HepG2 (cell line): Measurements from ENCODE around the gene WBP1. TPM values are rescaled to one million over a fixed set of nuclear protein-coding genes. Genes with fewer than 3 reads are reported as not detected.

ENCODE experiments used
- ATAC-seq: fragments of 200-7000 bp; cut with Tn5 transposase; 3 replicates; pipeline ENCODE4 v1.9.1; 2020; ENCODE audit warnings: mild to moderate bottlenecking, moderate library complexity
- BruUV-seq: library from RNA; stranded (reverse); fragments of 400-500 nt; replicated peaks from 2 replicates; lab custom pipeline; 2021; lab: Mats Ljungman, UMichigan
- CTCF ChIA-PET: fragments of 300-600 bp; formaldehyde crosslinking; extraction: SDS; loops from one replicate; lab custom pipeline; 2021; ENCODE audit warnings: low total read pairs, inconsistent platforms, low intra/inter-chr PET ratio; lab: Yijun Ruan, JAX
- POLR2A ChIA-PET: fragments of 350-600 bp; sonication (Branson Sonifier 250); formaldehyde crosslinking; loops from one replicate; lab custom pipeline; 2020; ENCODE audit warnings: antibody characterized with exemption, inconsistent platforms; lab: Yijun Ruan, JAX
- DNase-seq: peaks from one replicate; pipeline ENCODE4 v3.0.0-alpha.2; 2015; ENCODE audit warnings: low spot score
- FAIRE-seq: peaks from 3 replicates; lab custom pipeline; 2011; peaks lifted over from hg19 to GRCh38; lab: Jason Lieb, UNC
- H2AFZ ChIP-seq: one replicate; pipeline ENCODE4 v1.6.1; 2011; ENCODE audit warnings: low read length, inconsistent platforms
- H3K27ac ChIP-seq: fragments of 300-600 bp; 3 replicates; pipeline ENCODE4 v1.8.0; 2011; ENCODE audit warnings: mixed run types, mild to moderate bottlenecking, mixed read lengths, low read length, inconsistent platforms; ENCODE audit not compliant: insufficient read depth; ENCODE audit errors: extremely low read length
- H3K27me3 ChIP-seq, 2 experiments: fragments of 200-600 bp in 1 of 2; 2 replicates in 1 of 2; 3 replicates in 1 of 2; pipeline versions ENCODE4 v1.6.0 to v1.8.0; 2011; ENCODE audit warnings: low read length in 2 of 2, mild to moderate bottlenecking in 2 of 2, moderate library complexity in 2 of 2, inconsistent platforms in 1 of 2; ENCODE audit not compliant: insufficient read depth in 2 of 2, control insufficient read depth in 1 of 2
- H3K36me3 ChIP-seq, 2 experiments: fragments of 200-600 bp in 1 of 2; replicated peaks in 1 of 2; 2 replicates in 1 of 2; 3 replicates in 1 of 2; pipeline versions ENCODE4 v1.5.1 to v1.8.0; 2011; ENCODE audit warnings: low read length in 2 of 2, inconsistent platforms in 1 of 2; ENCODE audit not compliant: insufficient read depth in 2 of 2, control insufficient read depth in 1 of 2
- H3K4me1 ChIP-seq: 2 replicates; pipeline ENCODE4 v1.5.1; 2012; ENCODE audit warnings: low read length, inconsistent platforms; ENCODE audit not compliant: insufficient read depth
- H3K4me2 ChIP-seq: 2 replicates; pipeline ENCODE4 v1.6.0; 2011; ENCODE audit warnings: low read depth, low read length, inconsistent platforms
- H3K4me3 ChIP-seq, 3 experiments: fragments of 200-600 bp in 1 of 3; sonication (generic), shearing (Covaris generic) in 1 of 3; replicated peaks in 1 of 3; 2 replicates each; pipeline ENCODE4 v1.5.1; 2011 to 2016; ENCODE audit warnings: low read length in 3 of 3, inconsistent platforms in 2 of 3, low read depth in 2 of 3, mild to moderate bottlenecking in 2 of 3, control low read depth in 1 of 3, mixed read lengths in 1 of 3; ENCODE audit not compliant: insufficient read depth in 1 of 3
- H3K79me2 ChIP-seq: one replicate; pipeline ENCODE4 v1.6.1; 2011; ENCODE audit warnings: low read length, inconsistent platforms; ENCODE audit not compliant: insufficient read depth
- H3K9ac ChIP-seq: 2 replicates; pipeline ENCODE4 v1.6.0; 2011; ENCODE audit warnings: mild to moderate bottlenecking, low read depth, low read length, inconsistent platforms; ENCODE audit not compliant: insufficient read depth
- H3K9me3 ChIP-seq: 2 replicates; pipeline ENCODE4 v1.5.1; 2012; ENCODE audit warnings: mild to moderate bottlenecking, low read length
- H4K20me1 ChIP-seq: 2 replicates; pipeline ENCODE4 v1.6.0; 2011; ENCODE audit warnings: inconsistent platforms, mild to moderate bottlenecking, low read length, moderate library complexity; ENCODE audit not compliant: insufficient read depth
- HNRNPL ChIP-seq: fragments of 200-400 bp; formaldehyde crosslinking; IDR thresholded peaks from 2 replicates; pipeline ENCODE4 v1.6.1; 2017; ENCODE audit warnings: mild to moderate bottlenecking, low read depth, low read length
- MBD4 ChIP-seq: IDR thresholded peaks from 2 replicates; pipeline ENCODE4 v1.6.1; 2012; ENCODE audit warnings: low read length, inconsistent platforms, borderline replicate concordance
- REPIN1 ChIP-seq: sonication (generic); formaldehyde crosslinking; IDR thresholded peaks from 2 replicates; pipeline ENCODE4 v1.8.0; 2022; ENCODE audit warnings: missing genetic modification reagents, low read depth, mild to moderate bottlenecking, borderline replicate concordance
- RFXANK ChIP-seq: IDR thresholded peaks from 2 replicates; pipeline ENCODE4 v1.6.1; 2016
- ZNF510 ChIP-seq: sonication (generic); formaldehyde crosslinking; IDR thresholded peaks from 2 replicates; pipeline ENCODE4 v1.4.0; 2020; ENCODE audit warnings: low read depth, mild to moderate bottlenecking, missing genetic modification reagents
- ZNF879 ChIP-seq: sonication (generic); formaldehyde crosslinking; IDR thresholded peaks from 2 replicates; pipeline ENCODE4 v1.8.1; 2023; ENCODE audit warnings: missing genetic modification reagents
- WGBS: methylation state at CpG from one replicate; pipeline ENCODE4 v1.1.6; 2017; ENCODE audit warnings: low lambda C conversion rate; 5-methylcytosine and 5-hydroxymethylcytosine counted together
- in situ Hi-C: cut with HindIII; loops from 2 replicates; pipeline ENCODE4 v1.10.0; 2017; ENCODE audit warnings: low pct_unique_long_range_greater_than_20kb; ENCODE audit not compliant: extremely low pct_ligation_motif_present
- intact Hi-C: fragments of 100-400 bp; cut with micrococcal nuclease; formaldehyde crosslinking; loops from one replicate; pipeline ENCODE4 v1.10.0; 2022; ENCODE audit not compliant: unreplicated experiment
- polyA plus RNA-seq, 8 experiments: library from polyadenylated mRNA; depleted of rRNA in 3 of 8; stranded (reverse) in 7 of 8; unstranded in 1 of 8; fragments of >200 nt; fragmentation: Illumina TruSeq in 4 of 8; extraction: Trizol in 4 of 8; gene quantifications; 2 replicates each; pipeline versions ENCODE4 v1.2.1 to v1.2.3, GENCODE V29; 2011 to 2016; ENCODE audit warnings: low read depth in 4 of 8, missing spikeins in 1 of 8, mixed read lengths in 1 of 8; ENCODE audit not compliant: insufficient read depth in 1 of 8
- total RNA-seq, 5 experiments: library from RNA; depleted of rRNA; stranded (reverse); fragments of >200 nt; fragmentation: Illumina TruSeq; extraction: Trizol; gene quantifications; 2 replicates each; pipeline ENCODE4 v1.2.3, GENCODE V29; 2016; ENCODE audit warnings: low read depth in 1 of 5
- TF ChIP-seq, protein P1 (sequence below): IDR thresholded peaks from 2 replicates; pipeline ENCODE4 v1.6.1; 2018; ENCODE audit warnings: missing genetic modification reagents, mild to moderate bottlenecking, missing compliant biosample characterization
- TF ChIP-seq, protein P2 (sequence below): sonication (generic); formaldehyde crosslinking; IDR thresholded peaks from 2 replicates; pipeline ENCODE4 v1.5.0; 2020; ENCODE audit warnings: mild to moderate bottlenecking, missing genetic modification reagents
- TF ChIP-seq, protein P3 (sequence below): sonication (generic); formaldehyde crosslinking; IDR thresholded peaks from one replicate; pipeline ENCODE4 v1.5.1; 2020; ENCODE audit warnings: mild to moderate bottlenecking, missing genetic modification reagents; ENCODE audit errors: not compliant biosample characterization

The WBP1 gene
- total and polyA plus RNA-seq, 2 of the 13 experiments (the other 11 are each of a cell fraction or from before 2014, with no cell fraction given): 38.8 to 85.7 TPM

- TF ChIP-seq, protein P1, sequence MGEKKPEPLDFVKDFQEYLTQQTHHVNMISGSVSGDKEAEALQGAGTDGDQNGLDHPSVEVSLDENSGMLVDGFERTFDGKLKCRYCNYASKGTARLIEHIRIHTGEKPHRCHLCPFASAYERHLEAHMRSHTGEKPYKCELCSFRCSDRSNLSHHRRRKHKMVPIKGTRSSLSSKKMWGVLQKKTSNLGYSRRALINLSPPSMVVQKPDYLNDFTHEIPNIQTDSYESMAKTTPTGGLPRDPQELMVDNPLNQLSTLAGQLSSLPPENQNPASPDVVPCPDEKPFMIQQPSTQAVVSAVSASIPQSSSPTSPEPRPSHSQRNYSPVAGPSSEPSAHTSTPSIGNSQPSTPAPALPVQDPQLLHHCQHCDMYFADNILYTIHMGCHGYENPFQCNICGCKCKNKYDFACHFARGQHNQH (CRISPR knock-in tag): no peak
- no peak for TF ChIP-seq HNRNPL
- TF ChIP-seq, protein P2, sequence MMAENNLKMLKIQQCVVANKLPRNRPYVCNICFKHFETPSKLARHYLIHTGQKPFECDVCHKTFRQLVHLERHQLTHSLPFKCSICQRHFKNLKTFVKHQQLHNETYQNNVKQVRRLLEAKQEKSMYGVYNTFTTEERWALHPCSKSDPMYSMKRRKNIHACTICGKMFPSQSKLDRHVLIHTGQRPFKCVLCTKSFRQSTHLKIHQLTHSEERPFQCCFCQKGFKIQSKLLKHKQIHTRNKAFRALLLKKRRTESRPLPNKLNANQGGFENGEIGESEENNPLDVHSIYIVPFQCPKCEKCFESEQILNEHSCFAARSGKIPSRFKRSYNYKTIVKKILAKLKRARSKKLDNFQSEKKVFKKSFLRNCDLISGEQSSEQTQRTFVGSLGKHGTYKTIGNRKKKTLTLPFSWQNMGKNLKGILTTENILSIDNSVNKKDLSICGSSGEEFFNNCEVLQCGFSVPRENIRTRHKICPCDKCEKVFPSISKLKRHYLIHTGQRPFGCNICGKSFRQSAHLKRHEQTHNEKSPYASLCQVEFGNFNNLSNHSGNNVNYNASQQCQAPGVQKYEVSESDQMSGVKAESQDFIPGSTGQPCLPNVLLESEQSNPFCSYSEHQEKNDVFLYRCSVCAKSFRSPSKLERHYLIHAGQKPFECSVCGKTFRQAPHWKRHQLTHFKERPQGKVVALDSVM: no peak
- TF ChIP-seq, all 625 proteins: peak for 0
Observed at GRCh38 chr2:74417197-74417596, 41.0 kb upstream of the WBP1 start (continued).

DNA sequence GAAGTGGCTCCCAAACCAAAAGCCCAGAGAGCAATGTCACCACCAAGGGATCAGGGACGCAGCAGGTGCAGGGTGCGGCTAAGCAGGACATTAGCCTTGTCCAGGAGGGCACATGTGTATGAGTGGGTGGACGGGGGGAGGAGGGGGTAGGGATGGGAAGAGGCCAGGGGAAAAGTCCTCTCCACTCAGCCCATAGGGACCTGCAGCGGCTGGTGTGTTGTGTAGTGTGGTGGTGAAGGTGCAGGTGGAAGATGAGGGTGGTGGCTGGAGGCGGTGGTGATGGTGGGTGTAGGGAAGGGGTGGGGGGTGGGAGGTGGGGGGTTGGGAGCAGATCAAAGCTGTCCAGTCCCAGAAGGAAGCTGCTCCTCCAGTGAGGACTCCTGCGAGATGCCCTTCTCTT lies 40.5 kb upstream of the WBP1 start:
- Histone ChIP-seq H2AFZ (no peak overlapping the region), H3K9ac (no peak overlapping the region), H3K9me3 (no peaks in the 10 kb centered on the region), H3K27me3 (peaks cover 0 to 10% of the 10 kb centered on the region in 2 experiments; a peak in 3 of 5 replicates), H3K27ac (no peak overlapping the region), H3K79me2 (no peaks in the 10 kb centered on the region), H3K4me2 (no peak overlapping the region), H4K20me1 (no peaks in the 10 kb centered on the region), H3K4me3 (no peak overlapping the region), H3K36me3 (no peaks in the 10 kb centered on the region), H3K4me1 (peaks cover 43% of the 10 kb centered on the region)
- no peak for ATAC-seq
- ChIA-PET CTCF (no interaction called here), POLR2A (interaction anchor here (0.7 kb wide), 1 partner anchor 27 kb away, joined by 3 read pairs; no protein-coding TSS in a partner anchor)
- TF ChIP-seq MBD4 (no peak), REPIN1 (CRISPR knock-in tag) (no peak), ZNF510 (CRISPR knock-in tag) (no peak), RFXANK (CRISPR knock-in tag) (no peak), ZNF879 (CRISPR knock-in tag) (no peak)
- TF ChIP-seq, protein P3, sequence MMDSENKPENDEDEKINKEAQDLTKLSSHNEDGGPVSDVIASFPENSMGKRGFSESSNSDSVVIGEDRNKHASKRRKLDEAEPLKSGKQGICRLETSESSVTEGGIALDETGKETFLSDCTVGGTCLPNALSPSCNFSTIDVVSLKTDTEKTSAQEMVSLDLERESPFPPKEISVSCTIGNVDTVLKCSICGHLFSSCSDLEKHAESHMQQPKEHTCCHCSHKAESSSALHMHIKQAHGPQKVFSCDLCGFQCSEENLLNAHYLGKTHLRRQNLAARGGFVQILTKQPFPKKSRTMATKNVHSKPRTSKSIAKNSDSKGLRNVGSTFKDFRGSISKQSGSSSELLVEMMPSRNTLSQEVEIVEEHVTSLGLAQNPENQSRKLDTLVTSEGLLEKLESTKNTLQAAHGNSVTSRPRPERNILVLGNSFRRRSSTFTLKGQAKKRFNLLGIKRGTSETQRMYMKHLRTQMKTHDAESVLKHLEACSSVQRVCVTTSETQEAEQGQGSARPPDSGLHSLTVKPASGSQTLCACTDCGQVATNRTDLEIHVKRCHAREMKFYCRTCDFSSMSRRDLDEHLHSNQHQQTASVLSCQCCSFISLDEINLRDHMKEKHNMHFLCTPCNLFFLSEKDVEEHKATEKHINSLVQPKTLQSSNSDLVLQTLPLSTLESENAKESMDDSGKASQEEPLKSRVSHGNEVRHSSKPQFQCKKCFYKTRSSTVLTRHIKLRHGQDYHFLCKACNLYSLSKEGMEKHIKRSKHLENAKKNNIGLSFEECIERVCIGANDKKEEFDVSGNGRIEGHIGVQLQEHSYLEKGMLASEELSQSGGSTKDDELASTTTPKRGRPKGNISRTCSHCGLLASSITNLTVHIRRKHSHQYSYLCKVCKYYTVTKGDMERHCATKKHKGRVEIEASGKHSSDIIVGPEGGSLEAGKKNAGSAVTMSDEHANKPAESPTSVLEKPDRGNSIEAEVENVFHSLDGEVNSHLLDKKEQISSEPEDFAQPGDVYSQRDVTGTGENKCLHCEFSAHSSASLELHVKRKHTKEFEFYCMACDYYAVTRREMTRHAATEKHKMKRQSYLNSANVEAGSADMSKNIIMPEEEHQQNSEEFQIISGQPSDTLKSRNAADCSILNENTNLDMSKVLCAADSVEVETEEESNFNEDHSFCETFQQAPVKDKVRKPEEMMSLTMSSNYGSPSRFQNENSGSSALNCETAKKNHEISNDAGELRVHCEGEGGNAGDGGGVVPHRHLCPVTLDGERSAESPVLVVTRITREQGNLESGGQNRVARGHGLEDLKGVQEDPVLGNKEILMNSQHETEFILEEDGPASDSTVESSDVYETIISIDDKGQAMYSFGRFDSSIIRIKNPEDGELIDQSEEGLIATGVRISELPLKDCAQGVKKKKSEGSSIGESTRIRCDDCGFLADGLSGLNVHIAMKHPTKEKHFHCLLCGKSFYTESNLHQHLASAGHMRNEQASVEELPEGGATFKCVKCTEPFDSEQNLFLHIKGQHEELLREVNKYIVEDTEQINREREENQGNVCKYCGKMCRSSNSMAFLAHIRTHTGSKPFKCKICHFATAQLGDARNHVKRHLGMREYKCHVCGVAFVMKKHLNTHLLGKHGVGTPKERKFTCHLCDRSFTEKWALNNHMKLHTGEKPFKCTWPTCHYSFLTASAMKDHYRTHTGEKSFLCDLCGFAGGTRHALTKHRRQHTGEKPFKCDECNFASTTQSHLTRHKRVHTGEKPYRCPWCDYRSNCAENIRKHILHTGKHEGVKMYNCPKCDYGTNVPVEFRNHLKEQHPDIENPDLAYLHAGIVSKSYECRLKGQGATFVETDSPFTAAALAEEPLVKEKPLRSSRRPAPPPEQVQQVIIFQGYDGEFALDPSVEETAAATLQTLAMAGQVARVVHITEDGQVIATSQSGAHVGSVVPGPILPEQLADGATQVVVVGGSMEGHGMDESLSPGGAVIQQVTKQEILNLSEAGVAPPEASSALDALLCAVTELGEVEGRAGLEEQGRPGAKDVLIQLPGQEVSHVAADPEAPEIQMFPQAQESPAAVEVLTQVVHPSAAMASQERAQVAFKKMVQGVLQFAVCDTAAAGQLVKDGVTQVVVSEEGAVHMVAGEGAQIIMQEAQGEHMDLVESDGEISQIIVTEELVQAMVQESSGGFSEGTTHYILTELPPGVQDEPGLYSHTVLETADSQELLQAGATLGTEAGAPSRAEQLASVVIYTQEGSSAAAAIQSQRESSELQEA (CRISPR knock-in tag): peak; percentile 53
- FAIRE-seq: no peak
- BruUV-seq: no TSS peak
- WGBS: 48% methylated on average over 6 of the region's 6 CpGs
- in situ Hi-C loops: no loop called here
- no peak for DNase-seq
- intact Hi-C loops: no loop called here
